Measurements from ENCODE around the gene STON2.

- TF ChIP-seq, protein P1, sequence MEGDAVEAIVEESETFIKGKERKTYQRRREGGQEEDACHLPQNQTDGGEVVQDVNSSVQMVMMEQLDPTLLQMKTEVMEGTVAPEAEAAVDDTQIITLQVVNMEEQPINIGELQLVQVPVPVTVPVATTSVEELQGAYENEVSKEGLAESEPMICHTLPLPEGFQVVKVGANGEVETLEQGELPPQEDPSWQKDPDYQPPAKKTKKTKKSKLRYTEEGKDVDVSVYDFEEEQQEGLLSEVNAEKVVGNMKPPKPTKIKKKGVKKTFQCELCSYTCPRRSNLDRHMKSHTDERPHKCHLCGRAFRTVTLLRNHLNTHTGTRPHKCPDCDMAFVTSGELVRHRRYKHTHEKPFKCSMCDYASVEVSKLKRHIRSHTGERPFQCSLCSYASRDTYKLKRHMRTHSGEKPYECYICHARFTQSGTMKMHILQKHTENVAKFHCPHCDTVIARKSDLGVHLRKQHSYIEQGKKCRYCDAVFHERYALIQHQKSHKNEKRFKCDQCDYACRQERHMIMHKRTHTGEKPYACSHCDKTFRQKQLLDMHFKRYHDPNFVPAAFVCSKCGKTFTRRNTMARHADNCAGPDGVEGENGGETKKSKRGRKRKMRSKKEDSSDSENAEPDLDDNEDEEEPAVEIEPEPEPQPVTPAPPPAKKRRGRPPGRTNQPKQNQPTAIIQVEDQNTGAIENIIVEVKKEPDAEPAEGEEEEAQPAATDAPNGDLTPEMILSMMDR (conservative IDR thresholded peaks at IDR 0.05; ENCODE audit: low read depth, low read length): no peak
- TF ChIP-seq EZH2 (IDR thresholded peaks at IDR 0.05; ENCODE audit: borderline replicate concordance, low read depth, low read length, poor library complexity, severe bottlenecking): no peak
These were observed 180.2 kb downstream of the STON2 start for GRCh38 chr14:81219759-81220579.

Data from A673 (cell line).